IPS-18c (cell line): ENCODE results near the gene LDB2.

ENCODE experiments used
- H3K4me3 ChIP-seq: 2 replicates; pipeline ENCODE4 v1.7.0; 2013; ENCODE audit warnings: low read depth, mild to moderate bottlenecking, low read length, moderate library complexity; ENCODE audit not compliant: insufficient read depth
- H3K9me3 ChIP-seq: one replicate; pipeline ENCODE4 v1.6.1; 2013; ENCODE audit warnings: mild to moderate bottlenecking, low read length, moderate library complexity; ENCODE audit not compliant: control insufficient read depth, insufficient read depth

LDB2 gene

GRCh38 chr4:16727218-16727617 is 171.2 kb downstream of the LDB2 start:
- Histone ChIP-seq H3K9me3 (no peaks in the 10 kb centered on the region), H3K4me3 (no peak overlapping the region)

- Histone ChIP-seq H3K4me3 (no peak overlapping the region), H3K9me3 (no peaks in the 10 kb centered on the region)
Measured at GRCh38 chr4:16726368-16727050, 171.9 kb downstream of the LDB2 start.

- Histone ChIP-seq H3K4me3 (no peak overlapping the region), H3K9me3 (peaks cover 2% of the 10 kb centered on the region)
Measured at GRCh38 chr4:16725252-16725651, 173.2 kb downstream of the LDB2 start.

- peaks cover 4% of the 10 kb centered on the region for H3K9me3 ChIP-seq
- H3K4me3 ChIP-seq: no peak overlapping the region
Measured at GRCh38 chr4:16722416-16722815, 176.0 kb downstream of the LDB2 start.

- no peak overlapping the region for H3K4me3 ChIP-seq
- H3K9me3 ChIP-seq: peaks cover 4% of the 10 kb centered on the region
Measured at GRCh38 chr4:16721613-16722291, 176.7 kb downstream of the LDB2 start.

GRCh38 chr4:16720761-16721160 is 177.7 kb downstream of the LDB2 start:
- Histone ChIP-seq H3K9me3 (peaks cover 4% of the 10 kb centered on the region), H3K4me3 (no peak overlapping the region)

GRCh38 chr4:16717266-16717970 is 181.0 kb downstream of the LDB2 start:
- H3K4me3 ChIP-seq: no peak overlapping the region
- H3K9me3 ChIP-seq: peaks cover 4% of the 10 kb centered on the region

GRCh38 chr4:16715482-16715881 is 183.0 kb downstream of the LDB2 start:
- Histone ChIP-seq H3K9me3 (peaks cover 4% of the 10 kb centered on the region), H3K4me3 (no peak overlapping the region)

- H3K9me3 ChIP-seq: no peaks in the 10 kb centered on the region
- H3K4me3 ChIP-seq: no peak overlapping the region
Measured at GRCh38 chr4:16714191-16714590, 184.3 kb downstream of the LDB2 start.

GRCh38 chr4:16713696-16714095 is 184.7 kb downstream of the LDB2 start:
- Histone ChIP-seq H3K4me3 (no peak overlapping the region), H3K9me3 (no peaks in the 10 kb centered on the region)

GRCh38 chr4:16713271-16713670 is 185.2 kb downstream of the LDB2 start:
- no peak overlapping the region for H3K4me3 ChIP-seq
- no peaks in the 10 kb centered on the region for H3K9me3 ChIP-seq

- no peaks in the 10 kb centered on the region for H3K9me3 ChIP-seq
- H3K4me3 ChIP-seq: no peak overlapping the region
Measured at GRCh38 chr4:16710198-16710597, 188.2 kb downstream of the LDB2 start.

- Histone ChIP-seq H3K9me3 (no peaks in the 10 kb centered on the region), H3K4me3 (no peak overlapping the region)
Measured at GRCh38 chr4:16707874-16708273, 190.6 kb downstream of the LDB2 start.

GRCh38 chr4:16706251-16706650 is 192.2 kb downstream of the LDB2 start:
- Histone ChIP-seq H3K9me3 (no peaks in the 10 kb centered on the region), H3K4me3 (no peak overlapping the region)

GRCh38 chr4:16705341-16705740 is 193.1 kb downstream of the LDB2 start:
- H3K9me3 ChIP-seq: no peaks in the 10 kb centered on the region

GRCh38 chr4:16704489-16704888 is 194.0 kb downstream of the LDB2 start:
- Histone ChIP-seq H3K4me3 (no peak overlapping the region), H3K9me3 (no peaks in the 10 kb centered on the region)

More at GRCh38 chr4:16705341-16705740, 193.1 kb downstream of the LDB2 start:
- H3K4me3 ChIP-seq: no peak overlapping the region

GRCh38 chr4:16695896-16696295 is 202.5 kb downstream of the LDB2 start:
- Histone ChIP-seq H3K4me3 (no peak overlapping the region), H3K9me3 (no peaks in the 10 kb centered on the region)

- no peak overlapping the region for H3K4me3 ChIP-seq
- H3K9me3 ChIP-seq: no peaks in the 10 kb centered on the region
Measured at GRCh38 chr4:16694884-16695276, 203.6 kb downstream of the LDB2 start.
